Hematopoietic multipotent progenitor cell treated with erythropoietin and hydrocortisone succinate and interleukin-3 and kit ligand, for 6 days (in vitro differentiated cells): ENCODE measurements around the gene KAZN.
A peak's percentile ranks its signal among the peaks of the same experiment; 100 is the strongest.

Experiments
- DNase-seq: peaks from one replicate; pipeline ENCODE4 v3.0.0-alpha.2; 2015

KAZN gene

GRCh38 chr1:14994841-14995437 lies 396.5 kb downstream of the KAZN start:
- no peak for DNase-seq

GRCh38 chr1:14996133-14997050 lies 397.9 kb downstream of the KAZN start:
- DNase-seq: no peak

- DNase-seq: no peak
Measured at GRCh38 chr1:14997646-14998276, 399.3 kb downstream of the KAZN start.

GRCh38 chr1:14999441-14999840 lies 401.0 kb downstream of the KAZN start:
- no peak for DNase-seq

- DNase-seq: no peak
Measured at GRCh38 chr1:15000030-15000429, 401.5 kb downstream of the KAZN start.

GRCh38 chr1:15000671-15001070 lies 402.2 kb downstream of the KAZN start:
- no peak for DNase-seq

GRCh38 chr1:15001317-15001915 lies 402.9 kb downstream of the KAZN start:
- DNase-seq: no peak

GRCh38 chr1:15002325-15002724 lies 403.8 kb downstream of the KAZN start:
- no peak for DNase-seq

GRCh38 chr1:15004396-15004795 lies 405.9 kb downstream of the KAZN start:
- DNase-seq: no peak

- no peak for DNase-seq
Measured at GRCh38 chr1:15005116-15005515, 406.6 kb downstream of the KAZN start.

GRCh38 chr1:15007368-15007767 lies 408.9 kb downstream of the KAZN start:
- no peak for DNase-seq

GRCh38 chr1:15007842-15008241 lies 409.4 kb downstream of the KAZN start:
- DNase-seq: peak; percentile 46

- DNase-seq: no peak
Measured at GRCh38 chr1:15008783-15009729, 410.6 kb downstream of the KAZN start.

GRCh38 chr1:15011160-15011559 lies 412.7 kb downstream of the KAZN start:
- no peak for DNase-seq

- DNase-seq: no peak
Measured at GRCh38 chr1:15011661-15012060, 413.2 kb downstream of the KAZN start.

GRCh38 chr1:15012822-15013221 lies 414.3 kb downstream of the KAZN start:
- no peak for DNase-seq

- no peak for DNase-seq
Measured at GRCh38 chr1:15013767-15014166, 415.3 kb downstream of the KAZN start.

- DNase-seq: no peak
Measured at GRCh38 chr1:15014516-15014915, 416.0 kb downstream of the KAZN start.

- DNase-seq: no peak
Measured at GRCh38 chr1:15016001-15016400, 417.5 kb downstream of the KAZN start.

- DNase-seq: peak; percentile 25
Measured at GRCh38 chr1:15016526-15016925, 418.0 kb downstream of the KAZN start.

GRCh38 chr1:15017120-15017519 lies 418.6 kb downstream of the KAZN start:
- no peak for DNase-seq

GRCh38 chr1:15018767-15019166 lies 420.3 kb downstream of the KAZN start:
- no peak for DNase-seq
